ENCODE measurements around the gene ADGRL1.
"Not testable (repeated sequence)": the region's sequence is repeated elsewhere in the genome, so short reads cannot be mapped to it uniquely, and the experiment has no call there.

Gene ADGRL1

DNA sequence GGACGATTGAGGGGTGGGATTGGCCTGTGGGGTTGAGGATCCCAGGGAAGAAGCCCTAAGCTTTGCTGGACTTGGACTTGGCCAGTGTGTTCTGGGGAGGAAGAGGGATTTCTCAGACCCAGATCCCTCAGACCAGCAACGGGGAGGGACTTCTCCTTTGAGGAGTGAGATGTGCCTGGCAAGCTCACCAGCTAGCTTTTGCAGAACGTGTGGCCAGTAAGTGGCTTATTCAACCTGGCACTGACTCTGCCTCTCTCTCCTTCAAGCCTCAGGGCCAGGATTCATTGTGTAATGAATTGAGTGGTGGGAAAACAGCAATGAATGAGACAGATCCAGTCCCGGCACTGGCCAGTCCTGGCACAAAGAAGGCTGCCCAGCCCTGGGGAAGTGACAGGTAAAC is 11.9 kb upstream of the ADGRL1 start:
- not testable (repeated sequence) for DNase-seq

DNA sequence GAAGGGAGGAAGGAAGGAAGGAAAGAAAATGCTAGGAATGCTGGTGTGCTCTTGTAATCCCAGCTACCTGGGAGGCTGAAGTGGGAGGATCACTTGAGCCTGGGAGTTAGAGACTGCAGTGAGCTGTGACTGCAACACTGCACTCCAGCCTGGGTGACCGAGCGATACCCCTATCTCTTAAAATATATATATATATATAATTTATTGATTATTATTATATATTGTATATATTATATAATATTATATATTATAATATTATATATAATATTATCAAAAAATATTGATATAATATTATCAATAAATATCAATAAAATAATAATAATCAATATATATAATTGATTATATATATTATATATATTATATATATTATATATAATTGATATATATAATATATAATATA is 8.6 kb upstream of the ADGRL1 start:
- DNase-seq, result no peak

DNA sequence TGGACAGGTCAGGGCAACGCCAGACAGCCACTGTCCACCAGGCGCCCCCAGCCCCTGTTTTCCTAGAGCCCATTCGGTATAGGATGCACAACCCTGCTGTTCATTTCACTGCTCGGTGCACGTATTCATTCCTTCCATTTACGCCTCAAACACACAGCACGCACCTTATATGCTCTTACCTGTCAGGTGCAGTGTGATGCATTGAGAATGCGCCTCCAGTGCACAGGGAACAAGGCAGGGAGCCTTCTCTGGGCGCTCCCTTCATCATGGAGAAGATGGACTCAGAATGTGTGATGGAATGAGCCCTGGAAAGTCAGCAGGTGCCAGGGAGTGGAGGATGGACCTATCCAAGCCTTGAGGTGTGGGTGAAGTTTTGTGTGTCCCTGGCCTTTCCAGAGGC is 4.2 kb upstream of the ADGRL1 start:
- DNase-seq, result not testable (repeated sequence)

DNA sequence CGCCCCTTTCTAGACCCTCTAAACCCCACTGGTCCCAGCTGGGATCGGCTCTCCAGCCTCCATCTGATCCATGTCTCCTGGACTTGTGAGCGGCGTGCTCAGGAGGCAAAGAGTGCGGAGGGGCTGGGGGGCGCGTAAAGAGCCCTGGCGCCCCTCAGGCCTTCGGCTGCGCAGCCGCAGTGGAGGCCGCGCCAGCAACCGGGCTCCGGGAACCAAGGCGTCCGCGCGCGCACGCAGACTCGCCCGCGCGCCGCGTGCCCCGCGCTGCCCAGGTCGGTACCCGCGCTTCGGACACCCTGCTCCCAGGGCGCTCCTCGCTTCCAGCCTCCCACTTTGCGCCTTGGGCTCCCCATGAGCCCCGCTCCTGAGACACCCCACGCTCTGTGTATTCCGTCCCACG is 3.4 kb upstream of the ADGRL1 start:
- DNase-seq, result not testable (repeated sequence)

DNA sequence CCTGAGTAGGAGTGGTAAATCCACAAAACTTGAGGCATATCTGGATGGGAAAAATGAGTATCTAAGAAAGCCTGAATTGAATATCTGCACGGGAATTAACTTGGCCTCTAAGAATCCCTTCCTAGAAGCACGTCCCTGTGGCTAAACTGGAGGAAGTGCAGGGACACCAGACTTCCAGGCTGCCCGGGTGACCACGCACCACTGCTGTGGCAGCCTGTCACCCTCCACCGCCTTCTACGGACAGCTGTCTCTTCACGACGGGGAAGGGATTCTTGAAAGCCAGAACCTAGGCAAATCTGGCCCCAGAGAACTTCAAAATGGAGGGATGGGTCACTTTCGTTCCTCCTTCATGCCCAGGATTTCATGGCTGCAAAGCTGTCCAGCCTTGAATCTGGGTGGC is 2.5 kb upstream of the ADGRL1 start:
- DNase-seq, result not testable (repeated sequence)

DNA sequence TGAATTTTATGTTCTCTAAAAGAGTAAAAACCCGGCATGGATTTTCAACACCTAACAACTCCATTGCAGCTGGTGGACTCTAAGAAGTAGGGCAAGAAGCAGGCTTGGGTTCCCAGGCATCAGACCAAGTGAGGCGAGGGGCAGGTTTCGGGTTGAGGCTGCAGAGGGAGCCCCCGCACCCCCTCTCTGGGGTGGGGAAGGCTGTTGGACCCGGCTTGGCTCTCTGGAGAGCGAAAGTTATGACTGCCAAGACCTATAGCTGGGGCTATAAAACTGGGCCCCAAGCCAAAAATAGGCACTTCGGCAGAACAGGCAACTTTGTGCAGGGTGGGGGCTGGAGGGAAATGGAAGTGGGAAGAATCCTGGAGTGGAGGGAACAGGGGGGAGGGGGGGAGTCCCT is 1.8 kb upstream of the ADGRL1 start:
- not testable (repeated sequence) for DNase-seq

DNA sequence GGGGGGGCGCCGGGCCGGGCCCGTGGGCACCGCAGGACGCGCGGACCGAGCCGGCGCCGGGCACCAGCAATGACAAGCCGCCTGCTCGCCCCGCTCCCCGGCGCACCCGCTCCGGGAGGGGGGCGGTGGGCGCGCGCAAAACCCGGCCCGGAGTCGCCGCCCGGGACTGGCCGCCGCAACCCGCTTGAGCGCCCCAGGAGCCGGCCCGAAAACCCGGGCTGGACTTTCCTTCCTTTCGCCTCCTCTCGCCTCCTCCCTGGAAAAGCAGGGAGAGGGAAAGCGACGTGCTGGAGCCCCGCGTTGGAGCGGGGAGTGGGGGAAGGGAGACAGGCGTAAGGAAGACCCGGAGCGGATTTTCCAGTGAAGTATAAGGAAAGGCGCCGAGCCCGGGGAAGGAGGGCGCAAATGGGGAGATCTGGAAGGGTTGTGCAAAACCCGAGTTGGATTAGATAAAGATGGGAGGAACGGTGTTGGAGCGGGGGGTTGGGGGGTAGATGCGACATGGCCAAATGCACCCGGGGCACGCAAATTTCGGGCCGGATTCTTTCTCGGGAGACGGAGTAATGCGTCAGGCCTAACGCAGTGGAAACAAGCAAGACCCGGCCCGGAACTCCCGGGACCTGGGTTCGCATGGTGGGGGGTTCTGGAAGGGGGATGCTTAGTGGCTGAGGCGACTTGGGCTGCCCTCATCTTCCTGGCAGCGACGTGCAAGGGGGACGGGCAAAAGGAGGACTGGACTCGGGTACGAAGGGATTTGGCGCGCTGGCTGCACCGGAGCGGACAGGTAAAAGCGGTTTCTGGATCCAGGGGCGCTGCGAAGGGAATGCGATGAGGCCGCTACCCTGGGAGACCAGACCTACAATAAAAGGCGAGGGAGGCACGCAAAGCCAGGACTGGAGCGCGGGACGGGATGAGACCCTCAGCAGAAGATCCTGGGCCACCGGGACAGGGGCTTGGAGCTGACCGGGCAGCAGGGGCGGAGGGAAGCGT is 1.1 kb upstream of the ADGRL1 start:
- peak; percentile 90 for DNase-seq

DNA sequence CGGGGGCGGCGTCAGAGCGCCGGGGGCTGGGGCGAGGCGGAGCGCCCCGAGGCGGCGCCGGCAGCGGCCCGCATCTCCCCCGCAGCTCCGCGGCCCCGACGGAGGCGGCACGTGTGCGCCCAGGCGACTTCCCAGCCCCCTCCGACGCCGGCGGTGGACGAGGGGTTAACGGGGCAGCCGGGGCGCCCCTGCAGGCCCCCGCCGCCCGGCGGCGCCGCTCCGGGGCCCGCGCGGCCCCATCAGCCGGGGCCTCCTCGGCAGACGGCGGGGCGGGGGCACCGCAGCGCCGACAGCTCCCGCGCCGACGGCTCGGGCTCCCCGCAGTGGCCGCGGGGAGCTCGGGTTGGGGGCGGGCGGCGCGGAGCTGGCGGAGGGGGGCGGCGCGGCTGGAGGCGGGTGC is 339 bp upstream of the ADGRL1 start:
- DNase-seq, result peak; percentile 28

DNA sequence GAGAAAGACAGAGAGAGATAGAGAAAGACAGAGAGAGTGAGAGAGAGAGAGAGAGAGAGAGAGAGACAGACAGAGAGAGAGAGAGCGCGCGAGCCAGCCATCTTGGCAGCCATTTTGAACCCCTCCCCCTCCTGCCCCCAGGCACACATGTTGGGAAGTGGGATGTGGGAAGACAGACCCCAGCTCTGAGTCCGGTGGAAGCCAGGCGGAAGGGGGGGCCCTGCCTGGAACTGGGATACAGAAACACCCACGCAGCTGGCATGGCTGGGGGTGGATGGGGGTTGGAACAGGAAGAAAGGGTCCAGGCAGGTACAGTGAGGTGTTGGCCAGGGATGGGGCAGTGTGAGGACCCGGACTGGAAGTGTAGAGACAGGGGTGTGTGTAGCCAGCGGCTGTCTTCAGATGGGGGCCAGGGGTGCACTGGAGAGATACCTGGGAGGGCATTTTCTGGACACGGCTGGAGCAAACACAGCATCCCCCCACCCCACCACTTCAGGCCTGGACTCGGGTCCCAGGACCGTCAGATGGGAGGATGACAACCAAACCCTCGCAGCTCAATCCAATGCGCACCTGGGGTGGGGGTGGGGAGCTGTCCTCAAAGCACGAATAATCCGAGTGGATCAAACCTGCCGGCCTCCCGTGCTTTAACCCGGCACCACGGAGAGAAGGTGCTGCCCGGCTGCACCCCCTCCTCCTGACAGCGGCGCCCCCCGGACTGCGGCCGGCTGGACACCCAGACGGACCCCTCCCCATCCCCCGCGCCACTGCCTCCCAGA is 1.1 kb downstream of the ADGRL1 start:
- DNase-seq, result not testable (repeated sequence)

DNA sequence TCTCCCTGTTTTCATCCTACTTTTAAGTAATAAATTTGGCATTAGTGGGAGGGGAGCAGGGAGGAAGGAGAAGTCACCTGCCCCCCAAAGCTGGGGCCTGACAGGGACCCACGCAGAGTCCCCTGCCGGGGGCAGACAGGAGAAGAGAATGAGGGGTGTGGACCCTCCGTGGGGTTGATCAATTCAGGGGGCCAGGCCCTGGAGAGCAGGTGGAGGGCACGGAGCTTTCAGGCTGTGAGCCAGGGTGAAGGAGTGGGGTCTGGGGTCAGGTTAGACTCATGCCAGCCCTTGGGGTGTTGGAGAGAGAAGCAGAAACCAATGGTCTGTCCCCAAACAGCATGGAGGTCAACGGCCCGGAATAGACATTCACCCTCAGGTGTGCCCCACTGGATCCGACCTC is 1.8 kb downstream of the ADGRL1 start:
- DNase-seq, result not testable (repeated sequence)

DNA sequence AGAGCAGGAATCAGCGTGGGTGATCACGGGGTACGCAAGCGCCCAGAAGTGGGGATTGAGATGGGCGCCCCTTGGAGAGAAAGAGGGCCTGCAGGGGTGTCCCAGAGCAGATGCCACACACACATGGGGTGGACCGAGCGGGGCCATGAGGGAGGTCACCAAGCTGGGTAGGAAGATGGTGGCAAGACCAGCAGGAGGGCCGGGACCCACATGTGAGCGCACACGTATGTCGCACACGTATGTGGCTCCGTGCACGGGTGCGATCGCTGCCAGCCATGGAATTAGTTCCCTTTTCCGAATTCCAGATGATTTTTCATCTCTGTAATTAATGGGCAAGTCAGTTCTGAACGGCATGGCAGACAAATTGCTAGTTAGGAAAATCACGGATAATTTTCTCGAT is 2.2 kb downstream of the ADGRL1 start:
- DNase-seq, result not testable (repeated sequence)

DNA sequence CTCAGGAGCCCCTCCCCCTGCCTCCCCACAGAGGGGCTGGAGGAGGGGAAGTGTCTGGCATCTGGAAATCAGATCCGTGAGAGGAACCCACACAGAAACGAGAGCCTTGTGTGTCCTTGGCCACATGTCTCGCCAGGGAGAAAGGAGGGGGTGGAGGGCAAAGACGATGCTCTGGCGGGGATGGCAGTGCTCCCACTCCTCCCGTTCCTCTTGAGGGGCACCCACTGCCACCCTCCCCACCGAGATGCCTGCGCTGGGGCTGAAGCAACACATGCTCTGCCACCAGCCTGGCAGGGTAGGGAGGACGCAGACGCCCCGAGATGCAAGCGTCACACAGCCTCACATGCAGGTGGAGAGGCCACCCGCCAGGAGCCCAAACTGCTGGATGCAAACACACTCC is 2.8 kb downstream of the ADGRL1 start:
- DNase-seq, result no peak

DNA sequence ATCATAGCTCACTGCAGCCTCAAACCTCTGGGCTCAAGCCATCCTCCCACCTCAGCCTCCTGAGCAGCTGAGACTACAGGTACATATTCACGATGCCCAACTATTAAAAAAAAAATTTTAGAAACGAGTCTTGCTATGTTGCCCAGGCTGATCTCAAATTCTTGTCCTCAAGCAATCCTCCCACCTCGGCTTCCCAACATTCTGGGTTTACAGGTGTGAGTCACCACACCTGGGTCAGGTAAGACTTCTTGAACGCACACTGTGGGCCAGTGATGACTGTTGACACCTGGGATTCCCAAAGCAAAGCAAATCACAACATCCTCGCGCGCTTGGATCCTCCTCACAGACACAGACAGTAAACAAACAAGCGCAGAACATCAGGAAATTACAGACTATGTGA is 4.5 kb downstream of the ADGRL1 start:
- DNase-seq, result not testable (repeated sequence)

DNA sequence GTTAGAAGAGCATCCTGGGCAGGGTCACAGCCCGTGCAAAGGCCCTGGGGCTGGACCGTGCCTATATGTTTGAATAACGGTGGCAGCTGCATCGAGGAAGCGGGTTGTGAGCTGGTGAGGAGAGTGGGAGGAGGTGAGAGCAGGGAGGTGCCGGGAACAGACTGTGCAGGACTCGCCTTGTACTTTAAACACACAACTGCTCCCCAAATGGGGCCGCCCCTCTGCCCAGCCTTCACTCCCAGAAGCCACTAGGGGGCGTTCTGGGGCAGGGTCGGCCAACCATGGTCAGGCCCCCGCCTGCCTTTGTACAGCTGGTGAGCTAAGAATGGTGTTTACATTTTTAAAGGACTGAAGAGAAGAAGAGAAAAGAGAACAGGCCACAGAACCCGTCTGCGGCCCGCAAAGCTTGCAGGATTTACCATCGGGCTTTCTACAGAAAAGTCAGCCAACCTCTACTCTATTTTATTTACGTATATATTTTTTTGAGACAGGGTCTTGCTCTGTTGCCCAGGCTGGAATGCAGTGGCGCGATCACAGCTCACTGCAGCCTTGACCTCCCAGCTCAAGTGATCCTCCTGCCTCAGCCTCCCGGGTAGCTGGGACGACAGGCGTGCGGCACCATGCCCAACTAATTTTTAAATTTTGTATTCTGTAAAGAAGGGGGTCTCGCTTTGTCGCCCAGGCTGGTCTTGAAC is 5.7 kb downstream of the ADGRL1 start:
- peak; percentile 73 for DNase-seq

DNA sequence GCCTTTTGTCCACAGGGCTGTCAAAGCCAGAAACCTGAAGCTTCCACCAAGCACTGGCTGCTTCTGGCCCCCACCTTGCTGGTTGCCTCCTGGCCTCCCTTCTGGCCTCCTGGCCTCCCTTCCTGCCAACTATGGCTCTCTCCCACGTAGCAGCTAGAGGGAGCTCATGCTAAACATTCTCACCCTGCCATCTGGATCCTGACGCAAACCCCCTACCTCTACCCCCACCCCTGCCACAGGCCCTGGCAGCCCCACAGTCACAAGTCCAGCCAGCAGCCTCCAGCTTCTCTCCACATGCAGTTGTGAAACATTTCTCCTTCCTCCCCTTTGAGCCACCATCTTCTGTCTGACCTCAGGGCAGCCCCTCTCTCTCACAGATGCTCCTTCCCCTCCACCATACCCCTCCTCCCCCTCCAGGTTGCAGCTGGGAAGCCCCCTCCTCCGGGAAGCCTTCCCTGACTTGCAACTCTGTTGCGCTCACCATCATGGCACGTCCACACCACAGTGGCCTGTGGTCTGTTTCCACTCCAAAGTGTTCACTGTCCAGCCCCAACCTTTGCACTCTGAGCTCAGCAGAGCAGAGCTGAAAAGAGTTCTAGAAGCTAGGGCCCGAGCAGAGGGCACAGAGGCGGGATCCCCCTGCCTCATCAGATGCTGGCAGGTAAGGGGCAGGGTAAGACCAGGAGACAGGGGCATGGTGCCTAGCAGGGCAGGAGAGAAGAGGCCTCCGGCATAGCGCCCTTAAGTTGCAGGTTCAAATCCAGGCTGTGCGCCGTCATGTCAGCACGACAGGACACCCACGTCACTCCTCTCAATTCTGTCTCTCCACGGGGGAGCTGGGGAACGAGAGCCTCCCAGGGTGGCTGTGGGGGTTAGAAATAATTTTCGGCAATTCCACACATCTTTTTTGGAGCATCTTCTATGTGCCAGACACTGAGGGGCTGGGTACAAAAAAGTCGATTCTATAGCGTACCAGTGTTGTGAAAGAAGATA is 7.3 kb downstream of the ADGRL1 start:
- DNase-seq, result no peak

DNA sequence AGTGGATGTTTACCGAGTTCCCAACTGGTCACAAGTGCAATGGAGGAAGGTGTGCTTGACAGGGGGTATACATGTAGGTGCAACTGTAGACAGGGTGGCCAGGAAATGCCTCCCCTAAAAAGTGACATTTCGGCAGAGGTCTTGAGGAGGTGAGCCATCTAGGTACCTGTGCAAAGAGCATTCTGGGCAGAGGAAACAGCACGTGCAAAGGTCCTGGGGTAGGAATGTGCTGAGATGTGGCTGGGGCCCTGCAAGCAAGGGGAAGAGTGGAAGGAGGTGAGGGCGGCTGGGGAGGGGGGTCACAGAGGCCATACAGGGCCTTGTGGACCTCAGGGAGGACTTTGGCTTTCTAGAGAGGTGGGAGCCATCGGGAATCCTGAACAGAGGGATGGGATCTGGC is 8.1 kb downstream of the ADGRL1 start:
- DNase-seq, result no peak

DNA sequence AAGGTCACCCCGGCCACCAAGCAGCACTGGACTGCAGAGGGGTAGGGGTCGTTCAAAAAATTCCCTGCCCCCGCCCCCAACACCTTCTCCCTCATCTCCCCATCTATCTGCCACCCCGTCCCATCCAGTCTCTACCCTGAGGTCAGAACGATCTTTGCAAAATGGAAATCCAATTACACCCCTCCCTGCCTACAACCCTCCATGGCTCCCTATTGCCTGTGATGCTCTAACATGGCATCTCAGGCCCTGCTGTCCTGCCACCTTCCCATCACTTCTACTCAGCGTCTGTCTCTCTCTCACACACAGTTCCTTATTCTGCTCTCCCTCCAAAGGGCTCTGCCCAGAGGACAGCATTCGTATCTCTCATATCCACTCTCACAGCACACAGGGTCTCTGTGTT is 8.7 kb downstream of the ADGRL1 start:
- DNase-seq, result not testable (repeated sequence)

DNA sequence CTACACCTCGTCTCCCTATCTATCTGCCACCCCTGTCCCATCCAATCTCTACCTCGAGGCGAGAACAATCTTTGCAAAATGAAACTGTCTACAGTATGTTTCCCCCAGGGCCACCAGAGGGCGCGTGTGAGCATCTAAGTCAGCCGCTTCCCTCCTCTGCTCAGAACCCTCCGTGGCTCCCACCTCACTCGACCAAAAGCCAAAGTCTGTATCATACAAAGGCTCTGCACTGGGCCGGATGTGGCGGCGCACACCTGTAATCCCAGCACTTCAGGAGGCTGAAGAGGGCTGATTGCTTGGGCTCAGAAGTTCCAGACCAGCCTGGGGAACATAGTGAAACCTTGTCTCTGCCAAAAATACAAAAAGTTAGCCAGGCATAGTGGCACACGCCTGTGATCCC is 9.9 kb downstream of the ADGRL1 start:
- peak; percentile 87 for DNase-seq

DNA sequence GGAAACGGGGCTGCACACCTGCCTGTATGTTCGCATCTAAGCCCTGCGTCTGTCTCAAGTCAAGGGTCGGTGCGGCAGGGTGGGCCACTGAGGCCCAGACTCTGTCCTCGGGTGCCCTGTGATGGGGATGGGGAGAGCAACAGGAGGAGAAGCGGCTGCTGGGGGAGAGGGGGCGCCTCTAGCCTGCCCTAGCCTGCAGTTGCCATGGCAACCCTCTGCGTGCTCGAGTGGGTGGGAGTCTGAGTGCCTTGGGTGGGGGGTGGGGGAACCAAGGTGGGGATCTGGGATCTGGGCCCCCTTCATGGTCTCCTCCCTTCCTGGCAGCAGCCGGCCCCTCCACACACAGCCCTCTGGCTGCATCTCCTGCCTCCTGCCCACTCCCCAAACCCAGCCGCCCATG is 10.8 kb downstream of the ADGRL1 start:
- not testable (repeated sequence) for DNase-seq

DNA sequence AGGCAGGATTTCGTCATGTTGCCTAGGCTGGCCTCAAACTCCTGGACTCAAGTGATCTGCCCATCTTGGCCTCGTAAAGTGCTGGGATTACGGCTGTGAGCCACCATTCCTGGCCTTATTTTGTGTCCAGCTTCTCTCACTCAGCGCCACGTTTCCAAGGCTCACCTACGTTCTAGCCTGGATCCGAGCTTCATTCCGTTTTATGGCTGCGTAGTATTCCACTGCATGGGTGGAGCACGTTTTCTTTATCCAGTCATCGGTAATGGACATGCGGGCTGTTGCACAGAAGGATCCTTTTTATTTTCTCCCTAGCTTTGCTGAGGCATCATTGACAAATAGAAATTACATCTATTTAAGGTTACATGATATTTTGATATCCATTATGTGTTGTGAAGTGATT is 16.6 kb downstream of the ADGRL1 start:
- DNase-seq, result no peak

DNA sequence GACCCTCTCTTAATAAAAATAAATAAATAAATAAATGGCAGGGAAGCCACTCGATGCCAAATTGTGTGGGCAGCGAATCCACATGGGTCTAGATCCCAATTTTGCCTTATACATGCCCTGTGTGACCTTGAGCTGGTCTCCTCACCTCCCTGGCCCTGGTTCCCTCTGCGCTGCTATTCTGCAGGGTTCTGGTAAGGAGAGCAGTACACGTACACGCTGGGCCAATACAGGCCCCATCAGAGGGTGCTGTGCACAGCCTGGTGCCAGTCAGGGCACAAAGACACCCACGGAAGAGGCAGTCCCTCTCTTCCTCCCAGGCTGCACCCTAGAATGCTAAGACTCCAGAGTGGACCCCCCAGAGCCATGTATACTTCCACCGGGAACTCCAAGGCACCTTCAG is 17.9 kb downstream of the ADGRL1 start:
- DNase-seq, result not testable (repeated sequence)

DNA sequence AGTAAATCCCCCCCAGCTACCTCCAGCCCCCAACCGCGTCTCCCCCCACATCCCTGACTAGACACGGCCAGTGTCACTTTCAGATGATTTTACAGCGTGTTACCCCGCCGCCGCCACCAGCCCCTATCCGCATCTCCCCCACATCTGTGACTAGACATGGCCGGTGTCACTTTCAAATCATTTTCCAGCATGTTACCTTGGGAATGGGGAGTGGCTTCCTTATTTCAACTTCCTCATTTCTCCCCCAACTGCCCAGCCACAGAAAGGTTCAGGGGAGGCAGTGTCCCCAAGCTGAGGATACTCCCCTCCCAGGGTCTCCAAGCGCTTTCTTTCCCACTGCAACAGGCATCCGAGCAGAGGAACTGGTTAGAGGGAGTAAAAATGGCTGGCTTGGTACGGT is 18.4 kb downstream of the ADGRL1 start:
- no peak for DNase-seq

Data from activated CD4-positive, alpha-beta T cell treated with anti-CD3 and anti-CD28 coated beads for 48 hours (primary cell).